SIG-M5 (cell line): ENCODE results near the gene ANKRD55.

Experiments used
- DNase-seq: peaks from one replicate; lab custom pipeline; 2025; lab: John Stamatoyannopoulos, UW

The ANKRD55 gene

GRCh38 chr5:56078278-56079156 is 154.6 kb downstream of the ANKRD55 start:
- DNase-seq = no peak

- DNase-seq = no peak
Measured at GRCh38 chr5:56077796-56078233, 155.3 kb downstream of the ANKRD55 start.

- no peak for DNase-seq
Measured at GRCh38 chr5:56076486-56076885, 156.6 kb downstream of the ANKRD55 start.

GRCh38 chr5:56075361-56075760 is 157.8 kb downstream of the ANKRD55 start:
- DNase-seq = no peak

GRCh38 chr5:56072863-56073766 is 160.0 kb downstream of the ANKRD55 start:
- DNase-seq = no peak

GRCh38 chr5:56071470-56071869 is 161.7 kb downstream of the ANKRD55 start:
- no peak for DNase-seq

- DNase-seq = no peak
Measured at GRCh38 chr5:56070851-56071465, 162.2 kb downstream of the ANKRD55 start.

GRCh38 chr5:56069652-56070226 is 163.4 kb downstream of the ANKRD55 start:
- DNase-seq = no peak

GRCh38 chr5:56066931-56067450 is 166.1 kb downstream of the ANKRD55 start:
- DNase-seq = no peak

- no peak for DNase-seq
Measured at GRCh38 chr5:56064984-56065383, 168.1 kb downstream of the ANKRD55 start.

- DNase-seq = no peak
Measured at GRCh38 chr5:56060276-56061110, 172.6 kb downstream of the ANKRD55 start.

- no peak for DNase-seq
Measured at GRCh38 chr5:56059854-56060253, 173.3 kb downstream of the ANKRD55 start.

GRCh38 chr5:56056875-56057274 is 176.3 kb downstream of the ANKRD55 start:
- no peak for DNase-seq

- DNase-seq = no peak
Measured at GRCh38 chr5:56055859-56056258, 177.3 kb downstream of the ANKRD55 start.

- no peak for DNase-seq
Measured at GRCh38 chr5:56055287-56055686, 177.8 kb downstream of the ANKRD55 start.

- DNase-seq = no peak
Measured at GRCh38 chr5:56054666-56055065, 178.5 kb downstream of the ANKRD55 start.

- no peak for DNase-seq
Measured at GRCh38 chr5:56053363-56053762, 179.8 kb downstream of the ANKRD55 start.

GRCh38 chr5:56052735-56053134 is 180.4 kb downstream of the ANKRD55 start:
- no peak for DNase-seq

- DNase-seq = no peak
Measured at GRCh38 chr5:56050551-56051255, 182.4 kb downstream of the ANKRD55 start.
